Esophagus squamous epithelium (tissue), 5 donors: Measurements from ENCODE around the gene WDR91. TPM values are rescaled to one million over a fixed set of nuclear protein-coding genes. Genes with fewer than 3 reads are reported as not detected.
"Not testable (repeated sequence)": the region's sequence is repeated elsewhere in the genome, so short reads cannot be mapped to it uniquely, and the experiment has no call there.

Source experiments
- DNase-seq: peaks from one replicate; lab custom pipeline; 2025; lab: John Stamatoyannopoulos, UW
- H3K27ac ChIP-seq, 4 donors: fragments of 200-600 bp; sonication (generic); one replicate each; pipeline ENCODE4 v1.5.1; 2016 to 2019; ENCODE audit warnings: mild to moderate bottlenecking in 1 of 4
- H3K27me3 ChIP-seq, 4 donors: fragments of 200-600 bp; sonication (generic); 1 replicate in 3 of 4; 2 replicates in 1 of 4; pipeline versions ENCODE4 v1.5.1 to v1.6.0; 2017 to 2021; ENCODE audit warnings: antibody characterized with exemption in 1 of 4
- H3K36me3 ChIP-seq, 3 donors: fragments of 200-600 bp; sonication (generic); one replicate each; pipeline ENCODE4 v1.5.1; 2016 to 2019
- H3K4me1 ChIP-seq, 3 donors: fragments of 200-600 bp; sonication (generic); one replicate each; pipeline ENCODE4 v1.5.1; 2017 to 2019
- H3K4me3 ChIP-seq, 4 donors: fragments of 200-600 bp; sonication (generic); 1 replicate in 3 of 4; 2 replicates in 1 of 4; pipeline ENCODE4 v1.5.1; 2016 to 2019; ENCODE audit warnings: mild to moderate bottlenecking in 2 of 4, moderate library complexity in 1 of 4
- H3K9me3 ChIP-seq, 3 donors: fragments of 200-600 bp; sonication (generic); one replicate each; pipeline ENCODE4 v1.5.1; 2016 to 2019
- POLR2A ChIP-seq, 4 donors: fragments of 450-650 bp; IDR thresholded peaks; one replicate each; pipeline ENCODE4 v1.6.1; 2017; ENCODE audit warnings: antibody characterized with exemption in 4 of 4, mild to moderate bottlenecking in 4 of 4, moderate library complexity in 3 of 4
- WGBS, 2 donors: methylation state at CpG; one replicate each; pipeline ENCODE4 v1.1.5; 2018; 5-methylcytosine and 5-hydroxymethylcytosine counted together
- intact Hi-C: fragments of 100-400 bp; cut with DNase I; formaldehyde crosslinking; loops from one replicate; pipeline ENCODE4 v1.15.0; 2022
- total RNA-seq, 4 donors: library from RNA; depleted of rRNA; stranded (reverse); fragments of >200 nt; gene quantifications; one replicate each; pipeline ENCODE4 v1.1.0, GENCODE V29; 2016
- TF ChIP-seq, protein P1 (sequence below), 6 experiments: fragments of 450-650 bp in 4 of 6; fragments of 200-600 bp in 2 of 6; sonication (generic) in 2 of 6; IDR thresholded peaks; one replicate each; pipeline ENCODE4 v1.5.1; 2016 to 2019; ENCODE audit warnings: antibody characterized with exemption in 6 of 6, mild to moderate bottlenecking in 4 of 6, moderate library complexity in 4 of 6
- donor health status: DM: yes; HTN: yes; CAD: no.

Gene WDR91
- total RNA-seq, 4 donors from 2014 or later: 19.6 to 29.0 (median 24.3) TPM

DNA sequence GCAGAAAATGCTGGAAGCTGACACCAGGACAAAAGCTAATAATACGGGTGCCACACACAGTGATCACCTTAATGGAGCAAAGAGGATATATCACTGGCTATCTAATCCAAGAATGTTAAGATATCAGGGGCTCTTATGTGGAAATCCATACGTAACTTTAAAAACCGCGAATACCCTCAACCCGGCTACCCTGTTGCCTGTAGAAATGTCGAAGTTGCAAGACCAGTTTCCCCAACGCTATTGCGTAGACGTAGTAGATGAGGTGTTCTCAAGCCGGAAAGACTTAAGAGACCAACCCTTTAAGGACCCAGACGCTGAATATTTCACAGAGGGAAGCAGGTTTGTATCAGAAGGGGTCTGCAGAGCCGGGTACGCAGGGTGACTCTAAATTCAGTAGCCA is 33.0 kb downstream of the WDR91 start:
- H3K4me3 ChIP-seq: no peak overlapping the region
- peaks cover 12 to 50% (median 34%) of the 10 kb centered on the region in 3 donors for H3K4me1 ChIP-seq
- WGBS, 2 donors: 69 to 82% methylated on average over 13 of the region's 13 CpGs
- TF ChIP-seq, protein P1, sequence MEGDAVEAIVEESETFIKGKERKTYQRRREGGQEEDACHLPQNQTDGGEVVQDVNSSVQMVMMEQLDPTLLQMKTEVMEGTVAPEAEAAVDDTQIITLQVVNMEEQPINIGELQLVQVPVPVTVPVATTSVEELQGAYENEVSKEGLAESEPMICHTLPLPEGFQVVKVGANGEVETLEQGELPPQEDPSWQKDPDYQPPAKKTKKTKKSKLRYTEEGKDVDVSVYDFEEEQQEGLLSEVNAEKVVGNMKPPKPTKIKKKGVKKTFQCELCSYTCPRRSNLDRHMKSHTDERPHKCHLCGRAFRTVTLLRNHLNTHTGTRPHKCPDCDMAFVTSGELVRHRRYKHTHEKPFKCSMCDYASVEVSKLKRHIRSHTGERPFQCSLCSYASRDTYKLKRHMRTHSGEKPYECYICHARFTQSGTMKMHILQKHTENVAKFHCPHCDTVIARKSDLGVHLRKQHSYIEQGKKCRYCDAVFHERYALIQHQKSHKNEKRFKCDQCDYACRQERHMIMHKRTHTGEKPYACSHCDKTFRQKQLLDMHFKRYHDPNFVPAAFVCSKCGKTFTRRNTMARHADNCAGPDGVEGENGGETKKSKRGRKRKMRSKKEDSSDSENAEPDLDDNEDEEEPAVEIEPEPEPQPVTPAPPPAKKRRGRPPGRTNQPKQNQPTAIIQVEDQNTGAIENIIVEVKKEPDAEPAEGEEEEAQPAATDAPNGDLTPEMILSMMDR (IDR thresholded peaks at IDR 0.05): no peak
- TF ChIP-seq POLR2A (IDR thresholded peaks at IDR 0.05): no peak
- H3K27ac ChIP-seq: peak overlapping the region; percentile 69 to 85 (median 74)
- H3K36me3 ChIP-seq: peaks cover 4 to 28% (median 10%) of the 10 kb centered on the region in 3 donors
- peaks cover 0 to 34% (median 21%) of the 10 kb centered on the region in 3 donors for H3K9me3 ChIP-seq
- no peak for DNase-seq
- intact Hi-C loops: no loop called here
- no peaks in the 10 kb centered on the region for H3K27me3 ChIP-seq

- no peaks in the 10 kb centered on the region for H3K27me3 ChIP-seq
- WGBS, 2 donors: 49 to 56% methylated on average over 7 to 8 of the region's 9 CpGs
- peaks cover 0 to 25% (median 15%) of the 10 kb centered on the region in 3 donors for H3K9me3 ChIP-seq
- peaks cover 0 to 16% (median 6%) of the 10 kb centered on the region in 3 donors for H3K36me3 ChIP-seq
- H3K27ac ChIP-seq: peak overlapping the region; percentile 69 to 85 (median 74)
- intact Hi-C loops: no loop called here
- H3K4me3 ChIP-seq: no peak overlapping the region
- DNase-seq: no peak
- TF ChIP-seq POLR2A (IDR thresholded peaks at IDR 0.05): no peak
- TF ChIP-seq, protein P1 (IDR thresholded peaks at IDR 0.05): no peak
- peaks cover 12 to 56% (median 38%) of the 10 kb centered on the region in 3 donors for H3K4me1 ChIP-seq
Measured at GRCh38 chr7:135177028-135177696, 34.2 kb downstream of the WDR91 start.

GRCh38 chr7:135175931-135176330 is 35.4 kb downstream of the WDR91 start:
- H3K4me3 ChIP-seq: no peak overlapping the region
- peaks cover 0 to 13% (median 3%) of the 10 kb centered on the region in 3 donors for H3K9me3 ChIP-seq
- no peak for DNase-seq
- intact Hi-C loops: no loop called here
- H3K27ac ChIP-seq: peak overlapping the region; percentile 69 to 85 (median 74)
- H3K27me3 ChIP-seq: no peaks in the 10 kb centered on the region
- TF ChIP-seq POLR2A (IDR thresholded peaks at IDR 0.05): no peak
- TF ChIP-seq, protein P1 (IDR thresholded peaks at IDR 0.05): no peak
- H3K4me1 ChIP-seq: peaks cover 19 to 68% (median 50%) of the 10 kb centered on the region in 3 donors
- WGBS, 2 donors: 52 to 67% methylated on average over 6 of the region's 6 CpGs
- H3K36me3 ChIP-seq: peaks cover 0 to 4% (median 0%) of the 10 kb centered on the region in 3 donors

GRCh38 chr7:135174941-135175340 is 36.4 kb downstream of the WDR91 start:
- TF ChIP-seq, protein P1 (IDR thresholded peaks at IDR 0.05): no peak
- TF ChIP-seq POLR2A (IDR thresholded peaks at IDR 0.05): no peak
- no peaks in the 10 kb centered on the region for H3K36me3 ChIP-seq
- peaks cover 19 to 74% (median 52%) of the 10 kb centered on the region in 3 donors for H3K4me1 ChIP-seq
- 90 to 91% methylated on average over 6 of the region's 7 CpGs for WGBS, 2 donors
- peaks cover 0 to 3% (median 0%) of the 10 kb centered on the region in 3 donors for H3K9me3 ChIP-seq
- no peak overlapping the region for H3K27ac ChIP-seq
- H3K4me3 ChIP-seq: no peak overlapping the region
- no peaks in the 10 kb centered on the region for H3K27me3 ChIP-seq
- no peak for DNase-seq
- intact Hi-C loops: no loop called here

GRCh38 chr7:135173916-135174315 is 37.4 kb downstream of the WDR91 start:
- H3K4me1 ChIP-seq: peaks cover 29 to 76% (median 53%) of the 10 kb centered on the region in 3 donors
- intact Hi-C loops, DNase-seq, H3K27me3 ChIP-seq, H3K9me3 ChIP-seq, H3K27ac ChIP-seq, H3K4me3 ChIP-seq, H3K36me3 ChIP-seq: not testable (repeated sequence)
- 75 to 80% methylated on average over 4 of the region's 4 CpGs for WGBS, 2 donors

DNA sequence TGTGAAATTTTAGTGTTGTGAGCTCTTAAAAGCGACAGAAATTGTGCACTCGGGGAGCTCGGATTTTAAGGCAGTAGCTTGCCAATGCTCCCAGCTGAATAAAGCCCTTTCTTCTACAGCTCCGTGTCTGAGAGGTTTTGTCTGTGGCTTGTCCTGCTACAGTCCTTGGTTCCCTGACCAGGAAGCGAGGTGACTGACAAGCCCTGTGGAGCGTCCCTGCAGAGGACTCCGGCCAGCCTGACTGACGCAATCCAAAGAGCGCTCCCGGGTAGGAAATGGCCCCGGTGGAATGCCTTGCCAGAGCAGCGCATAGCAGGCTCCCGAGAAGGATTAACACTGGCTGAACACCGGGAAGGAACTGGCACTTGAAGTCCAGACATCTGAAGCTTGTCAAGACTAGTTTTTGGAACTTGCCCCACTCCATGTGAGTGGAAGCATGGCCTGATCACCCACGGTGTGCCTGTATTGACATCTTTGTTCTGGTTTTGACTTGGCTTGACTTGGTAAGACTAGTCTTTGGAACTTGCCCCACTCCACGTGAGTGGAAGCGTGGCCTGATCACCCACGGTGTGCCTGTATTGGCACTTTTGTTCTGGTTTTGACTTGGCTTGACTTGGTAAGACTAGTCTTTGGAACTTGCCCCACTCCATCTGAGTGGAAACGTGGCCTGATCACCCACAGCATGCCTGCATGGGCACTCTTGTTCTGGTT is 39.6 kb downstream of the WDR91 start:
- intact Hi-C loops, DNase-seq: not testable (repeated sequence)

GRCh38 chr7:135170998-135171481 is 40.3 kb downstream of the WDR91 start:
- H3K4me1 ChIP-seq: peaks cover 23 to 72% (median 54%) of the 10 kb centered on the region in 3 donors
- WGBS, 2 donors: 13 to 17% methylated on average over 12 of the region's 12 CpGs
- not testable (repeated sequence) for DNase-seq

More for the DNA sequence above, 39.6 kb downstream of the WDR91 start:
- H3K9me3 ChIP-seq, H3K27me3 ChIP-seq: not testable (repeated sequence)
- Histone ChIP-seq H3K4me1 (peaks cover 27 to 76% (median 53%) of the 10 kb centered on the region in 3 donors), H3K27ac (peak overlapping the region; percentile 95 to 99 (median 97)), H3K4me3 (peak overlapping the region in 2 of 4 donors; percentile 72 to 89), H3K36me3 (peaks cover 7 to 21% (median 12%) of the 10 kb centered on the region in 3 donors)
- WGBS, 2 donors: 39 to 48% methylated on average over 12 to 16 of the region's 19 CpGs

More at GRCh38 chr7:135170998-135171481, 40.3 kb downstream of the WDR91 start:
- Histone ChIP-seq H3K36me3 (peaks cover 12 to 28% (median 16%) of the 10 kb centered on the region in 3 donors), H3K4me3 (peak overlapping the region; percentile 72 to 95 (median 82)), H3K27ac (peak overlapping the region; percentile 95 to 99 (median 97))
- H3K9me3 ChIP-seq, intact Hi-C loops, H3K27me3 ChIP-seq: not testable (repeated sequence)
